Dermis blood vessel endothelial cell (primary cell): ENCODE data around the gene HEPH. TPM values are rescaled to one million over a fixed set of nuclear protein-coding genes. Genes with fewer than 3 reads are reported as not detected.
"Not testable (repeated sequence)": the region's sequence is repeated elsewhere in the genome, so short reads cannot be mapped to it uniquely, and the experiment has no call there.

ENCODE experiments used
- DNase-seq: peaks from one replicate; pipeline ENCODE4 v3.0.0; 2010
- total RNA-seq: library from RNA; depleted of rRNA; stranded (reverse); fragments of >200 nt; gene quantifications from 2 replicates; pipeline ENCODE4 v1.2.3, GENCODE V29; 2014

Gene HEPH
- total RNA-seq, 1 donor from 2014 or later: 1.4 TPM

DNA sequence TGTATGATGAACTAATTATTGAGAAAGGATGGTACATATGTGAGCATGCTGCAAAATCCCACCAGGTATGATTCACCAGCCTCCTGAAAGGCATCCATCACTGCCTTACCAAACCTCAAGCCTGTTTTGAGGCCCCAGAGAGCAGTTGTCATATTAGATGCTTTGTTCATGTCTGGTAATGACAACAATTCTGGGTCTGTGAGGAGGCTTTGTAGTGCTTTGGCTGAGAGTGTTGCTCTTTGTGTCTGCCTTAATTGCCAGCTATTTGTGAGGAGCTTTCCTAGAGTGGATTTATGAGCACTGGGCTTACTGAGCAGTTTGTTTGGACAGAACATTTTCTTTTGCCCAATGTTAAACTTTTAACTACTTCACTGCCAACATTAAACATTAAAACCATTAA lies 69.2 kb downstream of the HEPH start:
- DNase-seq: no peak

DNA sequence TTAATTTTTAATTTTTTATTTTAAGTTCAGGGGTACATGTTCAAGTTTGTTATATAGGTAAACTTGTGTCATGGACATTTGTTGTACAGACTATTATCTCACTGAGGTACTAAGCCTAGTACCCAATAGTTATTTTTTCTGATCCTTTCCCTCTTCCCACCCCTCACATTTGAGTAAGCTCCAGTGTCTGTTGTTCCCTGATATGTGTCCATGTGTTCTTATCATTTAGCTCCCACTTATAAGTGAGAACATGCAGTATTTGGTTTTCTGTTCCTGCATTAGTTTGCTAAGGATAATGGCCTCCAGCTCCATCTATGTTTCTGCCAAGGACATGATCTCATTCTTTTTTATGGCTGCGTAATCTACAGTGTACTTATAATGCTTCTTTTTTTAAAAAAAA lies 69.9 kb downstream of the HEPH start:
- DNase-seq: not testable (repeated sequence)

DNA sequence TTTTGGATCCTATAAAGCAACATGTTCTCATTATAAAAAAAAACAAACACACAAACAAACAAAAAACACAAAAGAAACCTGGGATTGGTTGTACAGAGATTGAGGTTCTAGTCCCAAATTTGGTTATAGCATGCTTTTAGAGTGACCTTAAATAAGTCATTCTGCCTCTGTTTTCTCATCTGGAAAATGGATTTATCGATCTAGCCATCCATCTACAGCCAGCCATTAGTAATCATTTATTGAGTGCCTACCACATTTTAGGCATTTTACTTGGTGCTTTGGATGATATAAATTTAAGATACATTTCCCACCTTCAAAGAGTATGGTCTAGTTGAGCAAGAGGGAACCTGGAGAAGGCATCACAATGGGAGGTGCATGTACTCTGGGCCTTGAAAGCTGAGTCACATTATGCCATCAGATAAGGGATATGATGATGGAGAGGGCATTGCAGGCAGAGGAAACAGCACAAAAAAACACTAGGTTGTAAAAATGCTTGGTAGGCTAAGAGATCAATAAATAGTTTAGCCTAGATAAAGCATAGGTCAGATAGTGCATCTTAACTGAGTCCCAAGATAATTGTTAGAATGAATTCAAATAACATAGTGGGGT lies 91.4 kb downstream of the HEPH start:
- DNase-seq: no peak

DNA sequence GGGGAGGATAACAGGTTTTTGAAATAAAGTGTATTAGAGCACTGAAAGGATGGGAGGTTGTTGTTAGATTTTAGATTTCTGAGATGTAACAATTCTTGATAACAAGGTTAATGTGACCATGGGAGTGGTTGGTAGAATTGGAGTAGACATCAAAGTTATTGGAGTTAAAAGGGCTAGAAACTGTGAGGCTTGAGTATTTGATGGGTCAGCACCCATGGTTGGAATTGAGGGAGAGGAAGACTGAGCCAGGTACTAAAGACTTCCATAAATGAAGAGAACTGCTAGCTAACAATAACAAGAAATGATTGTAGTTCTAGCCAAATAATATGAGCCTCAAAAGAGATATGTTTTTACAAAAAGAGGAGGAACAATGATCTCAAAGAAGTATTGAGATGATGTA lies 98.8 kb downstream of the HEPH start:
- no peak for DNase-seq

Other genes with a start within 250 kb of the HEPH start
- not detected in 2 replicates for gene VSIG4, start 124.2 kb upstream of the HEPH start, total RNA-seq